Urinary bladder (tissue), 4 donors: ENCODE data around the gene CDC20. TPM values are rescaled to one million over a fixed set of nuclear protein-coding genes. Genes with fewer than 3 reads are reported as not detected.
"Not testable (repeated sequence)": the region's sequence is repeated elsewhere in the genome, so short reads cannot be mapped to it uniquely, and the experiment has no call there.

Experiments used
- DNase-seq: peaks from one replicate; pipeline ENCODE4 v3.0.0-alpha.2; 2015; ENCODE audit errors: extremely low spot score
- H3K27ac ChIP-seq: one replicate; pipeline ENCODE4 v1.5.1; 2013; ENCODE audit warnings: low read depth, mild to moderate bottlenecking, moderate library complexity
- H3K36me3 ChIP-seq: one replicate; pipeline ENCODE4 v1.6.1; 2013; ENCODE audit warnings: mild to moderate bottlenecking, moderate library complexity; ENCODE audit not compliant: insufficient read depth
- H3K4me1 ChIP-seq: one replicate; pipeline ENCODE4 v1.6.1; 2013; ENCODE audit warnings: mild to moderate bottlenecking, moderate library complexity; ENCODE audit not compliant: insufficient read depth
- H3K4me3 ChIP-seq: one replicate; pipeline ENCODE4 v1.5.1; 2013; ENCODE audit warnings: low read depth, low read length
- WGBS: extraction: QIAGEN DNeasy Blood & Tissue Kit; methylation state at CpG from one replicate; pipeline ENCODE4 v1.1.7; 2013; 5-methylcytosine and 5-hydroxymethylcytosine counted together
- polyA plus RNA-seq: library from polyadenylated mRNA; stranded (reverse); fragments of 200-250 nt; gene quantifications from one replicate; pipeline ENCODE4 v1.2.3, GENCODE V29; 2013
- total RNA-seq: library from RNA; depleted of rRNA; stranded (reverse); fragments of >200 nt; gene quantifications from one replicate; pipeline ENCODE4 v1.2.3, GENCODE V29; 2014
- donor health status: healthy with polysubstance abuse.
- donor health status: healthy.

The CDC20 gene
- total and polyA plus RNA-seq, 2 donors, result 1.7 to 12.3 TPM

DNA sequence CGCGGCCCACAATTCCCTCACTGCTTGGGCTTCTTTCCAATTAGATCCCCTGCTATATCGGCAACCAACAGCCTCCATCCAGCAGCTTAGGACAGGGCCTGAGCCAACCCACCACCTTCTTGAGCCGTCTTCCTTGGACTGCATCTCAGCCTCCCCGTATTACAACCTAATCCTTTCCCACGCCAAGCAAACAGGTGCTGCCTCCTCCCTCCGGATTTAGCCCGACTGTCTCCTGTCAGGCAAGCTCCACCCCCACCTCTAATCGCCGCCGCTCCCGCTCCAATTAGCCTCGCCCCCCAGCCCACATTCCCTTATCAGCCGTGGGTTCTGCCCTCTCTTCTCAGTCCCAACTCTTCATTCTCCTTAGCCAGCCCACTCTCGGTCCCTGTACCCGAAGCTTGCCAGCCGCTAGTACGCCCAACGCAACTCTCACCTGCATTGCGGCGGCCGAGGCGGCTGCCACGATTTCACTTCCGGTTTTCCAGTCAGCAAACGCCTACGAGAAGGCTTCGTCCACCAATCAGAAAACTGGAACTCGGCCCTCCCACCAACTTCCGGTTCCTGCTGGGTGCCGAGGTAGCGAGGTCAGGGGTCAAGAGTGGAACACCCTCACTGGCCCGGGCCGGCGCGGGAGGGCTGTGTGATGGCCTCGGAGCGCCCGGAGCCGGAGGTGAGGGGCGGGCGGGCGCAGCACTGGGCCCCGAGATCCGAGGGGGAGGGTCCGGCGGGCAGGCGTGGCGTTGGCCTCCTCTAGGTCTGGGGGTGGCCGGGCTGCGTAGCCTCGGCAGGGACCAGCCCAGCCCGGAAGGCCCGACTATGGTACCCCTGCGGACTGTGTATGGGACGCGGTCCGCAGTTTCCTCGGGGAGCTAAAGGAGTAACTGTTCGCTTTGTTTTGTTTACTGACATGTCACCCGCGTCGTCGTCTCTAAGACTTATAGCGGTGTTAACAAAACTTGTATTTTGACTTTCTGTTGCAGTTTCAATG lies 30.8 kb downstream of the CDC20 start, which contains the start of the genes MED8 and SZT2:
Gene MED8, minus strand, starts transcription at position 475 of the 988 bp plus-strand sequence. Its CDS starts 36 bp downstream, at position 439.
Gene SZT2, plus strand, starts transcription at position 574 of the 988 bp plus-strand sequence. Its CDS starts 70 bp downstream, at position 644.
- peaks cover 3% of the 10 kb centered on the region for H3K36me3 ChIP-seq
- peak; percentile 89 for DNase-seq
- H3K27ac ChIP-seq, result peak within 1 kb of the TSS; percentile 83
- H3K4me1 ChIP-seq, result no peaks in the 10 kb centered on the region
- under 1% methylated on average over 65 of the region's 65 CpGs for WGBS
- H3K4me3 ChIP-seq, result peak within 1 kb of the TSS; percentile 79

GRCh38 chr1:43392702-43393101 lies 33.9 kb downstream of the CDC20 start:
- 63% methylated on average over 3 of the region's 3 CpGs for WGBS
- Histone ChIP-seq H3K27ac (no peak overlapping the region), H3K36me3 (no peaks in the 10 kb centered on the region), H3K4me1 (no peaks in the 10 kb centered on the region), H3K4me3 (no peak overlapping the region)
- no peak for DNase-seq

GRCh38 chr1:43395523-43395922 lies 36.7 kb downstream of the CDC20 start:
- H3K36me3 ChIP-seq, result no peaks in the 10 kb centered on the region
- H3K4me1 ChIP-seq, result no peaks in the 10 kb centered on the region
- WGBS, result 84% methylated on average over 4 of the region's 4 CpGs
- no peak overlapping the region for H3K4me3 ChIP-seq
- no peak overlapping the region for H3K27ac ChIP-seq
- no peak for DNase-seq

DNA sequence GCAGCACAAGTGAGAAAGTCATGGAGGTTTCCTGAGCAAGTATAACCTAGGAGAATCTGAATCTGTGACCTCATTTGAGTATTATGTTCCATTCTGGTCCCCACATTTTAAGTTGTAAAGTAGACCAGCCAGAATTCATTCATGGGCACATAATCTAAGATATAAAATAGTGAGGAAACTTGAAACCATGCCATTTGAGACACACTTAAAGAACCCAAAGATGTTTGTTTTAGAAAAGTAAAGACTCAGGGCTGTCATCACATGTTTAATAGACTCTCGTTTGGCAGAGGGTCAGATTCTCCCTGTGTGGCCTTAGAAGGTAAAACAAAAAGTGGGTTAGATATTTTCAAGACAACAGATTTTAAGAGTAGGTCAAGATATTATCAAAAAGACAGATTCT lies 37.3 kb downstream of the CDC20 start:
- Histone ChIP-seq H3K27ac (no peak overlapping the region), H3K4me1 (no peaks in the 10 kb centered on the region), H3K4me3 (no peak overlapping the region), H3K36me3 (no peaks in the 10 kb centered on the region)
- peak; percentile 64 for DNase-seq
- WGBS, result 28% methylated on average over 1 of the region's 1 CpG

- WGBS, result 95% methylated on average over 3 of the region's 3 CpGs
- no peaks in the 10 kb centered on the region for H3K4me1 ChIP-seq
- H3K36me3 ChIP-seq, result no peaks in the 10 kb centered on the region
- no peak for DNase-seq
- H3K4me3 ChIP-seq, result no peak overlapping the region
- H3K27ac ChIP-seq, result no peak overlapping the region
These were observed 39.4 kb downstream of the CDC20 start for GRCh38 chr1:43398227-43398626.

GRCh38 chr1:43400441-43400840 lies 41.7 kb downstream of the CDC20 start:
- not testable (repeated sequence) for H3K36me3 ChIP-seq, H3K27ac ChIP-seq, DNase-seq, H3K4me3 ChIP-seq, H3K4me1 ChIP-seq
- 98% methylated on average over 9 of the region's 9 CpGs for WGBS

DNA sequence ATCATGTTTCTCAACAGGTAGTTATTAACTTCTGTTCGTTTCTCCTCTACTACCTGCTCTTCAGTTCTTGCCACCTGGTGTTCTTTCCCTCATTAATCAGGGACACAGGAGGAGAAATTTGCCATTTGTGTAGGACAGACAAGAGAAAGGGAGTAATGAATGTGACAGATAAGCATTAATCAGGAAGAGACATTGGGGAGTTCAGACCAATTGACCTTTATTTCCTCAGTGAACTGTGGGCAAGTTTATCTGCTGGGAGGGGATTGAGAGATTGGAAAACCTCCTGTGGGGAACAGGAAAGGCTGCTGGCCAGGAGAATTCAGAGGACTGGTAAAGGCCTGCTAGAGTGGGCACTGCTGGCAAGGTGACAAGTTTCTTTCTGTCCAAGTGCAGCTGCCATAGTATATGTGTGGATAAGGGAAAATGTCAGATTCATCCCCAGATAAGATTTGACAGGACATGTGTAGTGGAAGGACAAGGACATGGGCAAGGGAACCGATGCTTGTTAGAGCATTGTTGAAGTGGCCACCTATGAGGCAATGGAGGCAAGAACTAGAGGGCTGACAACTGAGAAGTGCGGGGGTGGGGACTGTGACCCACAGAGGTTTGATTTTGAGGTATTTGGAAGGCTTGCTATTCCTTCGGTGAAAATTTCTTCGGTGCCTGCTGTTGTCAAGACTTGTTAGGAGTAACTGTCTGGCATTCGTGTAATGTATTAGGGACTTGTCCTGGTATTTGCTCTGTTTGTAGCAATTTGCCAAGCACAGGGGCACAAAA lies 43.5 kb downstream of the CDC20 start:
- H3K4me1 ChIP-seq, result no peaks in the 10 kb centered on the region
- peaks cover 2% of the 10 kb centered on the region for H3K36me3 ChIP-seq
- 89% methylated on average over 6 of the region's 6 CpGs for whole genome bisulfite sequencing
- no peak overlapping the region for H3K27ac ChIP-seq
- no peak for DNase-seq
- H3K4me3 ChIP-seq, result no peak overlapping the region

DNA sequence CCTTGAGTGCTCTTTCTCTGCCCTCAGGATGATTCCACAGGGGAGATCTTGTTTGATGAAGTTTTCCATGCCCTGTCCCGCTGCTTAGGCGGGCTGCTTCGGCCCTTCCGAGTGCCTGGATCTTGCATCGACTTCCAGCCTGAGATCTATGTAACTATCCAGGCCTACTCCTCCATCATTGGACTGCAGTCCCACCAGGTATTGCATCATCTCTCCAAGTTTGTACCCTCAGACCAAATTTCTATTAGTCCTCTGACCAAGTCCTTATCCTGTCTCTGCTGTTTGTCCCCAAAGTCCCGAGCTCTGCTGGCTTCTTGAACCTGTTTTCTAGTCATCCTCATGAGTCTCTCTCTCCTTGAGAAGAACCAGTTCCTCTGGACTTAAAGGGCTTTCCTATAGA lies 45.6 kb downstream of the CDC20 start:
- Histone ChIP-seq H3K36me3 (peaks cover 2% of the 10 kb centered on the region), H3K4me1 (no peaks in the 10 kb centered on the region), H3K27ac (no peak overlapping the region), H3K4me3 (no peak overlapping the region)
- 96% methylated on average over 6 of the region's 6 CpGs for whole genome bisulfite sequencing
- DNase-seq, result no peak

GRCh38 chr1:43405219-43405875 lies 46.6 kb downstream of the CDC20 start:
- Histone ChIP-seq H3K4me3 (no peak overlapping the region), H3K4me1 (no peaks in the 10 kb centered on the region), H3K36me3 (peaks cover 2% of the 10 kb centered on the region), H3K27ac (no peak overlapping the region)
- DNase-seq, result no peak
- 58% methylated on average over 6 of the region's 6 CpGs for WGBS

GRCh38 chr1:43405876-43406234 lies 47.1 kb downstream of the CDC20 start:
- DNase-seq, result no peak
- no peak overlapping the region for H3K27ac ChIP-seq
- no peak overlapping the region for H3K4me3 ChIP-seq
- 86% methylated on average over 2 of the region's 2 CpGs for WGBS
- H3K4me1 ChIP-seq, result no peaks in the 10 kb centered on the region
- H3K36me3 ChIP-seq, result peaks cover 2% of the 10 kb centered on the region

DNA sequence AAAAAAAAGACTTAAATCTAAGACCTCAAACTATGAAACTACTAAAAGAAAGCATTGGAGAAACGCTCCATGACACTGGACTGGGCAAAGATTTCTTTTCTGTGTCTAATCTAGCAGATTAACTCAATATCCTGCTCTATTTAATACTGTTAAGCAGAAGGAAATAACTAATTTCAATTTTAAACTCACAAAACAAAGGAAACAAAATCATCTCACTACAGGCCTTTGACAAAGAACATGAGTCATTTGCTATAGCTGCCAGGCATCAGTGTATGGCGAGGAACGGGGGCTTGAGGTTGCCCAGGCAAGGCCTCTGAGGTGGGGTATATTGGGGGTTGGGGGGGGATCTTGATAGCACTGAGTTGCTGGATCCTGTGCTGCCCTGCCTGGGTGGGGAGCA lies 51.8 kb downstream of the CDC20 start:
- H3K4me3 ChIP-seq, result no peak overlapping the region
- no peak for DNase-seq
- no peak overlapping the region for H3K27ac ChIP-seq
- WGBS, result 94% methylated on average over 3 of the region's 3 CpGs
- H3K4me1 ChIP-seq, result no peaks in the 10 kb centered on the region
- H3K36me3 ChIP-seq, result peaks cover 2% of the 10 kb centered on the region
